ENCODE data around the gene SMAD6. TPM values are rescaled to one million over a fixed set of nuclear protein-coding genes. Genes with fewer than 3 reads are reported as not detected.

Gene SMAD6
- polyA plus RNA-seq, 3 donors = 23.0 to 29.1 (median 23.0) TPM

DNA sequence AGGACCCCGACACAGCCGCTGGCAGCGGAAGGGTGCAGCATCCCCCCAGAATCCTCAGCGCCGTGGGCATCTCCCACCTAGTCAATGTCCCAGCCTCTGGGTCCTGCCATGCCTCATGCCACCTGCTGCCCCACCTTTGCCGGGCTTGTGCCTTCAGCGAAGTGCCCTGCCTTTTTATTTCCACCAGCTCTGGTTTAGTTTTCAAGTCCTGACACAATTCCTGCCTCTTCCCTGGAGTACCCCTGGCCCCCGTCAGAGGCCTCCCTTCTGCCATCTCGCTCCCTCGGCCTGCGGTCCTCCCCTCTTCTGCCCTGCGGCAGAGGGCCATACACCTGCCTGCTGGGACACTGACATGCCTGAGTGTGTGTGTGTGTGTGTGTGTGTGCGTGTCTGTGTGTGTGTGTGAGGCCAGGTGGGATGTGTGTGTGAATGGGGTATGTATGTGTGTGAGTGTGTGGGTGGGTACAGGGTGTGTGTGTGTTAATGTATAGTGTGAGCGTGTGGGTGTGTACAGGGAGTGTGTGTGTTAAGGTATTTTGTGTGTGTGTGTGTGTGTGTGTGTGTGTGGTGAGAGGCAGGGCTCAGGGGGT, 129.9 kb downstream of the SMAD6 start:
- no peak for DNase-seq (ENCODE audit: low read depth in 3 of 3, low spot score in 2 of 3)

Other genes with a start within 250 kb of the SMAD6 start
- gene SNAPC5, start 204.5 kb upstream of the SMAD6 start, polyA plus RNA-seq (ENCODE audit: insufficient read length in 3 of 3) = 10 to 100 TPM; 42.9 to 46.1 (median 45.3) TPM
- gene RPL4, start 197.4 kb upstream of the SMAD6 start, polyA plus RNA-seq (ENCODE audit: insufficient read length in 3 of 3) = 1,000 to 10,000 TPM; 3,858 to 3,922 (median 3,884) TPM
- gene ZWILCH, start 196.9 kb upstream of the SMAD6 start, polyA plus RNA-seq (ENCODE audit: insufficient read length in 3 of 3) = 10 to 100 TPM; 21.2 to 30.2 (median 27.7) TPM
- gene LCTL, start 136.2 kb upstream of the SMAD6 start, polyA plus RNA-seq (ENCODE audit: insufficient read length in 3 of 3) = under 1 TPM; 0.06 to 0.31 (median 0.17) TPM